ENCODE results near the gene MYEF2.

GRCh38 chr15:48205981-48206380 is 27.9 kb upstream of the MYEF2 start, which contains the start of gene SLC12A1:
- TF ChIP-seq, protein P1, sequence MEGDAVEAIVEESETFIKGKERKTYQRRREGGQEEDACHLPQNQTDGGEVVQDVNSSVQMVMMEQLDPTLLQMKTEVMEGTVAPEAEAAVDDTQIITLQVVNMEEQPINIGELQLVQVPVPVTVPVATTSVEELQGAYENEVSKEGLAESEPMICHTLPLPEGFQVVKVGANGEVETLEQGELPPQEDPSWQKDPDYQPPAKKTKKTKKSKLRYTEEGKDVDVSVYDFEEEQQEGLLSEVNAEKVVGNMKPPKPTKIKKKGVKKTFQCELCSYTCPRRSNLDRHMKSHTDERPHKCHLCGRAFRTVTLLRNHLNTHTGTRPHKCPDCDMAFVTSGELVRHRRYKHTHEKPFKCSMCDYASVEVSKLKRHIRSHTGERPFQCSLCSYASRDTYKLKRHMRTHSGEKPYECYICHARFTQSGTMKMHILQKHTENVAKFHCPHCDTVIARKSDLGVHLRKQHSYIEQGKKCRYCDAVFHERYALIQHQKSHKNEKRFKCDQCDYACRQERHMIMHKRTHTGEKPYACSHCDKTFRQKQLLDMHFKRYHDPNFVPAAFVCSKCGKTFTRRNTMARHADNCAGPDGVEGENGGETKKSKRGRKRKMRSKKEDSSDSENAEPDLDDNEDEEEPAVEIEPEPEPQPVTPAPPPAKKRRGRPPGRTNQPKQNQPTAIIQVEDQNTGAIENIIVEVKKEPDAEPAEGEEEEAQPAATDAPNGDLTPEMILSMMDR (IDR thresholded peaks at IDR 0.05; ENCODE audit: low read depth, low read length, missing input control): no peak
- TF ChIP-seq, protein P2, sequence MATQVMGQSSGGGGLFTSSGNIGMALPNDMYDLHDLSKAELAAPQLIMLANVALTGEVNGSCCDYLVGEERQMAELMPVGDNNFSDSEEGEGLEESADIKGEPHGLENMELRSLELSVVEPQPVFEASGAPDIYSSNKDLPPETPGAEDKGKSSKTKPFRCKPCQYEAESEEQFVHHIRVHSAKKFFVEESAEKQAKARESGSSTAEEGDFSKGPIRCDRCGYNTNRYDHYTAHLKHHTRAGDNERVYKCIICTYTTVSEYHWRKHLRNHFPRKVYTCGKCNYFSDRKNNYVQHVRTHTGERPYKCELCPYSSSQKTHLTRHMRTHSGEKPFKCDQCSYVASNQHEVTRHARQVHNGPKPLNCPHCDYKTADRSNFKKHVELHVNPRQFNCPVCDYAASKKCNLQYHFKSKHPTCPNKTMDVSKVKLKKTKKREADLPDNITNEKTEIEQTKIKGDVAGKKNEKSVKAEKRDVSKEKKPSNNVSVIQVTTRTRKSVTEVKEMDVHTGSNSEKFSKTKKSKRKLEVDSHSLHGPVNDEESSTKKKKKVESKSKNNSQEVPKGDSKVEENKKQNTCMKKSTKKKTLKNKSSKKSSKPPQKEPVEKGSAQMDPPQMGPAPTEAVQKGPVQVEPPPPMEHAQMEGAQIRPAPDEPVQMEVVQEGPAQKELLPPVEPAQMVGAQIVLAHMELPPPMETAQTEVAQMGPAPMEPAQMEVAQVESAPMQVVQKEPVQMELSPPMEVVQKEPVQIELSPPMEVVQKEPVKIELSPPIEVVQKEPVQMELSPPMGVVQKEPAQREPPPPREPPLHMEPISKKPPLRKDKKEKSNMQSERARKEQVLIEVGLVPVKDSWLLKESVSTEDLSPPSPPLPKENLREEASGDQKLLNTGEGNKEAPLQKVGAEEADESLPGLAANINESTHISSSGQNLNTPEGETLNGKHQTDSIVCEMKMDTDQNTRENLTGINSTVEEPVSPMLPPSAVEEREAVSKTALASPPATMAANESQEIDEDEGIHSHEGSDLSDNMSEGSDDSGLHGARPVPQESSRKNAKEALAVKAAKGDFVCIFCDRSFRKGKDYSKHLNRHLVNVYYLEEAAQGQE (IDR thresholded peaks at IDR 0.05): no peak
- no peak for TF ChIP-seq YY1 (IDR thresholded peaks at IDR 0.05)
- TF ChIP-seq MAX (IDR thresholded peaks at IDR 0.05): no peak
- TF ChIP-seq JUND (IDR thresholded peaks at IDR 0.05): no peak
- no peak for TF ChIP-seq RAD21 (IDR thresholded peaks at IDR 0.05)
- TF ChIP-seq EGR1 (IDR thresholded peaks at IDR 0.05; ENCODE audit: low read depth in 2 of 2): no peak
- TF ChIP-seq ZBTB33 (IDR thresholded peaks at IDR 0.05): no peak
- no peak for TF ChIP-seq SP1 (IDR thresholded peaks at IDR 0.05)

Measured in liver (tissue), 3 donors.